GM12875 (cell line): ENCODE measurements around the gene SMIM31.

ENCODE experiments used
- H3K4me3 ChIP-seq: one replicate; pipeline ENCODE4 v1.5.1; 2011; ENCODE audit warnings: low read depth, low read length, control low read depth
- CTCF ChIP-seq: IDR thresholded peaks from 2 replicates; pipeline ENCODE4 v1.5.1; 2011; ENCODE audit warnings: low read depth, mild to moderate bottlenecking, control low read depth, inconsistent platforms, low read length, moderate library complexity, borderline replicate concordance; ENCODE audit not compliant: insufficient read depth

Gene SMIM31

GRCh38 chr4:164802301-164802901 is 48.5 kb downstream of the SMIM31 start:
- TF ChIP-seq CTCF = no peak
- no peak overlapping the region for H3K4me3 ChIP-seq

GRCh38 chr4:164803702-164804101 is 49.8 kb downstream of the SMIM31 start:
- no peak overlapping the region for H3K4me3 ChIP-seq
- TF ChIP-seq CTCF = no peak

GRCh38 chr4:164807611-164808010 is 53.7 kb downstream of the SMIM31 start:
- no peak for TF ChIP-seq CTCF
- H3K4me3 ChIP-seq = no peak overlapping the region

- TF ChIP-seq CTCF = no peak
These were observed 59.6 kb downstream of the SMIM31 start for GRCh38 chr4:164813554-164813953.

GRCh38 chr4:164815711-164816110 is 61.8 kb downstream of the SMIM31 start:
- no peak for TF ChIP-seq CTCF
- no peak overlapping the region for H3K4me3 ChIP-seq

More at GRCh38 chr4:164813554-164813953, 59.6 kb downstream of the SMIM31 start:
- H3K4me3 ChIP-seq = no peak overlapping the region

- no peak overlapping the region for H3K4me3 ChIP-seq
- TF ChIP-seq CTCF = no peak
These were observed 65.4 kb downstream of the SMIM31 start for GRCh38 chr4:164819366-164819765.

- no peak for TF ChIP-seq CTCF
- no peak overlapping the region for H3K4me3 ChIP-seq
These were observed 67.8 kb downstream of the SMIM31 start for GRCh38 chr4:164821711-164822110.
